Neural cell (in vitro differentiated cells): Measurements from ENCODE around the gene ANKMY1.

ENCODE experiments used
- EZH2 ChIP-seq: fragments of 200-600, 300-800 bp; shearing (Covaris generic), sonication (generic); IDR thresholded peaks from 2 replicates; pipeline ENCODE4 v1.6.1; 2014; ENCODE audit warnings: antibody characterized with exemption, low read length, borderline replicate concordance, mild to moderate bottlenecking; ENCODE audit not compliant: insufficient read depth, poor library complexity, severe bottlenecking
- TAF1 ChIP-seq: IDR thresholded peaks from 2 replicates; pipeline ENCODE4 v1.6.1; 2012; ENCODE audit warnings: low read depth
- TF ChIP-seq, protein P1 (sequence below): fragments of 450-650 bp; IDR thresholded peaks from 2 replicates; pipeline ENCODE4 v1.5.1; 2014; ENCODE audit warnings: antibody characterized with exemption, mild to moderate bottlenecking, moderate library complexity; ENCODE audit not compliant: poor library complexity, severe bottlenecking

DNA sequence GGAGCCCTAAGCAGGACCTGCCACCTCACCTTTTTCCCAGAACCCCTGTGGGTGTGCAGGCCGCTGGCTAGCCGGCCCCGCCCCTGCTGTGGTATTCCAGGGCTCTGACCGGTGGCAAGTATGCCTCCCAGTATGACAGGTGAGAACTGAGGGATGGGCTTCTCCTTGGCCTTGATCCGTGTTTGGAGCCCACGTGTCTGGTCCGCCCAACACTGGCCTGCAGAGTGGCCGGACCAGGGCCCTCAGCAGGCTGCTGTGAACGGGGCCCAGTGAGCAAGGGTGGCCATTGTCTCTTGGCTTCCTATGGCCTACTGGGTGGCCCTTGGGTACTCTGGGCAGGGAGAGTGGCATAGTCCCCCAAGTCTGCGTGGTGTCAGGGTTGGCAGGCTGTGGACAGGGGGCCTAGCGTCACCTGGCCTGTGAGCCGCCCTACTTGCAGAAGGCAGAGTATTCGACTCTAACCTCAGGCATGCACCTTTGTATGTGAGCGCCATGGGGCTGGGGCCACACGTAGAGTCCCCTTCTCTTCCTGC is 12.3 kb upstream of the ANKMY1 start:
- TF ChIP-seq, protein P1, sequence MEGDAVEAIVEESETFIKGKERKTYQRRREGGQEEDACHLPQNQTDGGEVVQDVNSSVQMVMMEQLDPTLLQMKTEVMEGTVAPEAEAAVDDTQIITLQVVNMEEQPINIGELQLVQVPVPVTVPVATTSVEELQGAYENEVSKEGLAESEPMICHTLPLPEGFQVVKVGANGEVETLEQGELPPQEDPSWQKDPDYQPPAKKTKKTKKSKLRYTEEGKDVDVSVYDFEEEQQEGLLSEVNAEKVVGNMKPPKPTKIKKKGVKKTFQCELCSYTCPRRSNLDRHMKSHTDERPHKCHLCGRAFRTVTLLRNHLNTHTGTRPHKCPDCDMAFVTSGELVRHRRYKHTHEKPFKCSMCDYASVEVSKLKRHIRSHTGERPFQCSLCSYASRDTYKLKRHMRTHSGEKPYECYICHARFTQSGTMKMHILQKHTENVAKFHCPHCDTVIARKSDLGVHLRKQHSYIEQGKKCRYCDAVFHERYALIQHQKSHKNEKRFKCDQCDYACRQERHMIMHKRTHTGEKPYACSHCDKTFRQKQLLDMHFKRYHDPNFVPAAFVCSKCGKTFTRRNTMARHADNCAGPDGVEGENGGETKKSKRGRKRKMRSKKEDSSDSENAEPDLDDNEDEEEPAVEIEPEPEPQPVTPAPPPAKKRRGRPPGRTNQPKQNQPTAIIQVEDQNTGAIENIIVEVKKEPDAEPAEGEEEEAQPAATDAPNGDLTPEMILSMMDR, result no peak
- TF ChIP-seq TAF1 (no peak), EZH2 (no peak)
